AML-193 (cell line): ENCODE data around the gene PLEKHN1.
"Not testable (repeated sequence)": the region's sequence is repeated elsewhere in the genome, so short reads cannot be mapped to it uniquely, and the experiment has no call there.

Experiments used
- DNase-seq, 2 experiments: peaks; one replicate each; lab custom pipeline; 2025; lab: John Stamatoyannopoulos, UW

The PLEKHN1 gene

GRCh38 chr1:942411-942821 lies 23.9 kb upstream of the PLEKHN1 start:
- DNase-seq, result no peak

GRCh38 chr1:942864-943533 lies 23.3 kb upstream of the PLEKHN1 start:
- no peak for DNase-seq

GRCh38 chr1:943545-944340 lies 22.5 kb upstream of the PLEKHN1 start:
- no peak for DNase-seq

GRCh38 chr1:944341-945325 lies 21.6 kb upstream of the PLEKHN1 start:
- no peak for DNase-seq

- no peak for DNase-seq
Observed at GRCh38 chr1:945688-946556, 20.4 kb upstream of the PLEKHN1 start.

- DNase-seq, result not testable (repeated sequence)
Observed at GRCh38 chr1:946811-947210, 19.5 kb upstream of the PLEKHN1 start.

GRCh38 chr1:947958-948357 lies 18.3 kb upstream of the PLEKHN1 start:
- no peak for DNase-seq

- DNase-seq, result no peak
Observed at GRCh38 chr1:950268-950667, 16.0 kb upstream of the PLEKHN1 start.

- DNase-seq, result no peak
Observed at GRCh38 chr1:950881-951280, 15.4 kb upstream of the PLEKHN1 start.

GRCh38 chr1:951364-951763 lies 14.9 kb upstream of the PLEKHN1 start:
- DNase-seq, result no peak

- no peak for DNase-seq
Observed at GRCh38 chr1:952201-952600, 14.1 kb upstream of the PLEKHN1 start.

GRCh38 chr1:952603-953002 lies 13.7 kb upstream of the PLEKHN1 start:
- no peak for DNase-seq

- DNase-seq, result no peak
Observed at GRCh38 chr1:953524-954320, 12.6 kb upstream of the PLEKHN1 start.

GRCh38 chr1:954927-955326 lies 11.4 kb upstream of the PLEKHN1 start:
- DNase-seq, result no peak

GRCh38 chr1:955474-955873 lies 10.8 kb upstream of the PLEKHN1 start:
- peak in 1 of 2 experiments; percentile 15 for DNase-seq

- no peak for DNase-seq
Observed at GRCh38 chr1:956636-957035, 9.6 kb upstream of the PLEKHN1 start.

GRCh38 chr1:958823-959730 lies 7.2 kb upstream of the PLEKHN1 start, which contains the start of gene NOC2L:
Gene NOC2L, minus strand, starts transcription at chr1:959256. Its CDS starts 16 bp downstream, at chr1:959240.
- DNase-seq, result peak; percentile 72 to 77

GRCh38 chr1:959731-960362 lies 6.4 kb upstream of the PLEKHN1 start:
- DNase-seq, result no peak
